CD4-positive, alpha-beta T cell treated with Interferon alpha-2 for 1 hour (primary cell): ENCODE measurements around the gene OR2AG2.

Experiments
- DNase-seq, 2 donors: peaks; one replicate each; pipeline ENCODE4 v3.0.0-alpha.2; 2020 to 2022

OR2AG2 gene

GRCh38 chr11:6737872-6738466 is 33.8 kb downstream of the OR2AG2 start:
- DNase-seq, result peak; percentile 64 to 86

- DNase-seq, result no peak
Measured at GRCh38 chr11:6736495-6737121, 35.2 kb downstream of the OR2AG2 start.

GRCh38 chr11:6735306-6735705 is 36.5 kb downstream of the OR2AG2 start:
- peak in 1 of 2 donors; percentile 33 for DNase-seq

GRCh38 chr11:6734616-6735015 is 37.2 kb downstream of the OR2AG2 start:
- DNase-seq, result no peak

- peak in 1 of 2 donors; percentile 54 for DNase-seq
Measured at GRCh38 chr11:6733326-6734275, 38.2 kb downstream of the OR2AG2 start.

- no peak for DNase-seq
Measured at GRCh38 chr11:6727971-6728760, 43.6 kb downstream of the OR2AG2 start.

GRCh38 chr11:6725386-6725896 is 46.3 kb downstream of the OR2AG2 start:
- no peak for DNase-seq

- DNase-seq, result no peak
Measured at GRCh38 chr11:6724013-6724412, 47.8 kb downstream of the OR2AG2 start.

- no peak for DNase-seq
Measured at GRCh38 chr11:6721343-6721742, 50.4 kb downstream of the OR2AG2 start.

GRCh38 chr11:6719576-6719975 is 52.2 kb downstream of the OR2AG2 start:
- DNase-seq, result no peak

- DNase-seq, result no peak
Measured at GRCh38 chr11:6717426-6717825, 54.4 kb downstream of the OR2AG2 start.
